ENCODE data around the gene AMTN. TPM values are rescaled to one million over a fixed set of nuclear protein-coding genes. Genes with fewer than 3 reads are reported as not detected.

AMTN gene
- polyA plus RNA-seq, 1 of the 3 experiments (the other 2 are of a cell fraction): not detected

GRCh38 chr4:70508801-70509200 lies 9.6 kb upstream of the AMTN start:
- H3K27me3 ChIP-seq (ENCODE audit: insufficient read depth): no peaks in the 10 kb centered on the region; the same call in 1 of the 2 replicates
- H2AFZ ChIP-seq (ENCODE audit: low read depth): no peak overlapping the region
- no peak for TF ChIP-seq MEF2A (IDR thresholded peaks at IDR 0.05; ENCODE audit: borderline replicate concordance, low read depth)
- DNase-seq: no peak
- H3K9ac ChIP-seq: no peak overlapping the region
- H4K20me1 ChIP-seq (ENCODE audit: insufficient read depth): no peaks in the 10 kb centered on the region
- WGBS (ENCODE audit: low lambda C conversion rate): 0% methylated on average over 1 of the region's 1 CpG
- no peak overlapping the region for H3K4me2 ChIP-seq
- no peak overlapping the region for H3K27ac ChIP-seq (ENCODE audit: low read depth in 2 of 2, low read length in 1 of 2)
- no peaks in the 10 kb centered on the region for H3K79me2 ChIP-seq (ENCODE audit: insufficient read depth)
- ChIA-PET CTCF (no interaction called here), POLR2A (no interaction called here)
- no peak overlapping the region for H3K4me3 ChIP-seq (ENCODE audit: low read depth in 2 of 2, low read length in 1 of 2)
- H3K36me3 ChIP-seq (replicated peaks in 1 of 2; ENCODE audit: control insufficient read depth in 1 of 2, insufficient read depth in 2 of 2, low read length in 1 of 2): no peaks in the 10 kb centered on the region
- no peaks in the 10 kb centered on the region for H3F3A ChIP-seq (replicated peaks; ENCODE audit: insufficient read depth)
- no peaks in the 10 kb centered on the region for H3K4me1 ChIP-seq (ENCODE audit: control insufficient read depth in 1 of 2, insufficient read depth in 2 of 2, low read depth in 1 of 2, low read length in 1 of 2)
- H3K9me3 ChIP-seq: no peaks in the 10 kb centered on the region
- no peaks in the 10 kb centered on the region for H3K9me2 ChIP-seq

GRCh38 chr4:70511365-70511764 lies 7.0 kb upstream of the AMTN start:
- H3K27ac ChIP-seq (ENCODE audit: low read depth in 2 of 2, low read length in 1 of 2): no peak overlapping the region
- no peaks in the 10 kb centered on the region for H3K4me1 ChIP-seq (ENCODE audit: control insufficient read depth in 1 of 2, insufficient read depth in 2 of 2, low read depth in 1 of 2, low read length in 1 of 2)
- no peaks in the 10 kb centered on the region for H3K36me3 ChIP-seq (replicated peaks in 1 of 2; ENCODE audit: control insufficient read depth in 1 of 2, insufficient read depth in 2 of 2, low read length in 1 of 2)
- H2AFZ ChIP-seq (ENCODE audit: low read depth): no peak overlapping the region
- TF ChIP-seq RAD21 (IDR thresholded peaks at IDR 0.05; ENCODE audit: low read length) (no peak), RXRA (IDR thresholded peaks at IDR 0.05; ENCODE audit: borderline replicate concordance, low read depth) (no peak), CTCF (IDR thresholded peaks at IDR 0.05) (no peak), PBX3 (IDR thresholded peaks at IDR 0.05) (no peak)
- ChIA-PET POLR2A (no interaction called here), CTCF (interaction anchor here (0.6 kb wide), 2 partner anchors 20 to 821 kb away, joined by 3 read pairs; no protein-coding TSS in a partner anchor)
- no peaks in the 10 kb centered on the region for H3K9me3 ChIP-seq
- no peaks in the 10 kb centered on the region for H4K20me1 ChIP-seq (ENCODE audit: insufficient read depth)
- H3K27me3 ChIP-seq (ENCODE audit: insufficient read depth): no peaks in the 10 kb centered on the region; the same call in 1 of the 2 replicates
- H3K79me2 ChIP-seq (ENCODE audit: insufficient read depth): no peaks in the 10 kb centered on the region
- no peak for DNase-seq
- no peak overlapping the region for H3K4me2 ChIP-seq
- no peaks in the 10 kb centered on the region for H3K9me2 ChIP-seq
- H3K4me3 ChIP-seq (ENCODE audit: low read depth in 2 of 2, low read length in 1 of 2): no peak overlapping the region
- no peaks in the 10 kb centered on the region for H3F3A ChIP-seq (replicated peaks; ENCODE audit: insufficient read depth)
- 10% methylated on average over 3 of the region's 3 CpGs for WGBS (ENCODE audit: low lambda C conversion rate)
- no peak overlapping the region for H3K9ac ChIP-seq

GRCh38 chr4:70515367-70516250 lies 2.8 kb upstream of the AMTN start:
- Histone ChIP-seq H3K36me3 (replicated peaks in 1 of 2; ENCODE audit: control insufficient read depth in 1 of 2, insufficient read depth in 2 of 2, low read length in 1 of 2) (no peaks in the 10 kb centered on the region), H3K4me1 (ENCODE audit: control insufficient read depth in 1 of 2, insufficient read depth in 2 of 2, low read depth in 1 of 2, low read length in 1 of 2) (no peaks in the 10 kb centered on the region), H2AFZ (ENCODE audit: low read depth) (no peak overlapping the region), H3K4me2 (no peak overlapping the region), H3K4me3 (ENCODE audit: low read depth in 2 of 2, low read length in 1 of 2) (no peak overlapping the region), H3K27ac (ENCODE audit: low read depth in 2 of 2, low read length in 1 of 2) (no peak overlapping the region), H3K9ac (no peak overlapping the region), H3K9me2 (no peaks in the 10 kb centered on the region), H3F3A (replicated peaks; ENCODE audit: insufficient read depth) (no peaks in the 10 kb centered on the region), H3K9me3 (no peaks in the 10 kb centered on the region), H3K27me3 (ENCODE audit: insufficient read depth) (no peaks in the 10 kb centered on the region; the same call in 1 of the 2 replicates), H3K79me2 (ENCODE audit: insufficient read depth) (no peaks in the 10 kb centered on the region), H4K20me1 (ENCODE audit: insufficient read depth) (no peaks in the 10 kb centered on the region)
- WGBS (ENCODE audit: low lambda C conversion rate): 16% methylated on average over 4 of the region's 4 CpGs
- ChIA-PET POLR2A (no interaction called here), CTCF (interaction anchor here (1.5 kb wide), 1 partner anchor 10 kb away, joined by 4 read pairs; no protein-coding TSS in a partner anchor)
- DNase-seq: no peak
- TF ChIP-seq SMC3 (IDR thresholded peaks at IDR 0.05; ENCODE audit: low read depth, low read length) (no peak), REST (IDR thresholded peaks at IDR 0.05; ENCODE audit: low read depth, low read length) (no peak), MEF2A (IDR thresholded peaks at IDR 0.05; ENCODE audit: borderline replicate concordance, low read depth) (no peak), FOXM1 (IDR thresholded peaks at IDR 0.05; ENCODE audit: low read depth) (no peak), NRF1 (IDR thresholded peaks at IDR 0.05; ENCODE audit: low read depth, low read length) (no peak), YY1 (IDR thresholded peaks at IDR 0.05; ENCODE audit: low read depth) (no peak), SIN3A (IDR thresholded peaks at IDR 0.05; ENCODE audit: borderline replicate concordance, low read depth, low read length) (no peak), RXRA (IDR thresholded peaks at IDR 0.05; ENCODE audit: borderline replicate concordance, low read depth) (no peak), POLR2AphosphoS5 (IDR thresholded peaks at IDR 0.05; ENCODE audit: low read depth, low read length) (no peak), GABPA (IDR thresholded peaks at IDR 0.05; ENCODE audit: low read depth) (no peak), TCF12 (IDR thresholded peaks at IDR 0.05) (no peak)
